GM18517 (cell line): ENCODE results near the gene BARX1.
"Not testable (repeated sequence)": the region's sequence is repeated elsewhere in the genome, so short reads cannot be mapped to it uniquely, and the experiment has no call there.

ENCODE experiments used
- ATAC-seq: cut with Tn5 transposase; IDR thresholded peaks from one replicate; pipeline ENCODE4 v1.9.1; 2021; ENCODE audit warnings: mild to moderate bottlenecking, moderate library complexity; ENCODE audit not compliant: unreplicated experiment

BARX1 gene

DNA sequence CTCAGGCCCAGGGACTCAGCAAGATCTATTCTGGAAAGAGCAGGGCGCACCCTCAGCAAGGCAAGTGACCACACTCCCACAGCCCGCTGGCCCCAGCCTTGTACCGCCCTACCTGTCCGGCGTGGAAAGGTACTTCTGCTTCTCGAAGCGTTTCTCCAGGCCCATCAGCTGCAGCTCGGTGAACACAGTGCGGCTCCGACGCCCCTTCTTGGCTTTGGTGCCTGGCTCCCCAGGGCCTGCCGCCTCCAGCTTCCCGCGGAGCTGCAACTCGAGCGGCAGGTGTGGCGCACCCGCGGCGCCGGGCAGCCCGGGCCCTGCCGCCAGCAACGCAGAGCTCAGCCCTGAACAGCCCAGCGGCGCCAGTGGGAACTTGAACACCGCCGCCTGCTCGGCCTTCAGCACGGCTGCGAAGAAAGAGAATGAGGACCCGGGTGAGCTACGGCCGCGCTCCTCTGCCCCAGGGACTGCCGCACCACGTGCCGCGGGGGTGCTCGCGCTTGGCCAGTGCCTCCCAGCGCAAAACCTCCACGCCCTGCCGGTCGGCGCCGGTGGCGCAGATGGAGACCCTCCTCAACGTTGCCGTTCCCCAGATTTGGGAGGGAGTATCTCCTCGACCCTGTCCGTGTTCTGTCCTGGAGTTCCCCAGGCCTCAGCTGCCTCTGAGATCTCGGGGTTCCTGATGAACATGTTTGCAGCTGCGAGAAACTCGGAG lies 2.2 kb downstream of the BARX1 start:
- ATAC-seq: no peak

DNA sequence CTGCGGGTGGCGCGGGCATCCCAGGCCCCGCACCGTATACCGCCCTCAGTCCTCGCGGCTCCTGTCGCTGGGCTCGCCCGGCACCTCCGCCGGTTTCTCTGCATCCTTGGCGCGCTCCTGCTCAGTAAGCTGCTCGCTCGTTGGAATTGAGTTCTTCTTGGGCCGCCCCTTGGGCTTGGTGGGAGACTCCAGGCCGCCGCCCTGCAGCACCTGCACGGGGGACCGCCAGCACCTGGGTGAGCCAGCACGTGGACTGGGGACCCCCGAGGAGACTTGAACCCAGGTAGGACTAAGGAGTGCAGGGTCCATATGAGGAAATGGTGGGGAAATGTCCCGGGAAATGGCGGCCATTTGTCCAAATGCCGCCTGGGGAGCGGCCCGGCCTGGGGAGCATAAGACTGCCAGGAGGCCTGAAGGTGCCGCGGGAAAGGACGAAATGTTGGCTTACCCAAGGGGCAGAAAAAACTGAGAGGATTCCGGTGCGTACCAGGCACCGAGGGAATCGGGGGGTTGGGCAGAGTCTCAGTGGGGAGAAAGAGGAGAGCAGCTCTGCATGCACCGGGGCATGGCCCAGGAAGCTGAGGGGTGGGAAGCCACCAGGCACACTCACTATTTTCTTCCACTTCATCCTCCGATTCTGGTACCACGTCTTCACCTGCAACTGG lies 2.9 kb downstream of the BARX1 start:
- ATAC-seq: no peak

DNA sequence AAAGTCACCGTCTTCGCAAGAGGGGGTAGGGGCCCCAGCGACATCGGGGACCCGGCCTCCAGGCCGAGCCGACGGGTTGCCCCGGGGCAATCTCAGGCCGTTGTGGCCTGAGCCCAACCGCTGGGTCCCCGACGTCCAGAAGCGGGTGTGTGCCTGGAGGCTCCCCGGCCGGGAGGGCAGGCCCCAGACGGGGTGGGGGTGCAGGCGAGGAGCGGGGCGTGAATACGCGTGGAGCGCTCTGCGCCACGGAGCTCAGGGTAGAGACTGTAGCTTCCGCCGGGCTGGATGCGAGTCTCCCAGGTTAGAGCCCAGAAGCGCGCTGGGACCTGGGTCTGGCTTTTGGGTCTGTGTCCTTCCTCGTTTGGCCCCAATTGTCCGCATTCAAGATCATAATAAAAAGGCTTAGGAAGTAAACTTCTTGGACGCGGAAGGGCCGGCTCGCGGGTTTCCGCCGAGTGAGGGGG lies 3.5 kb downstream of the BARX1 start:
- no peak for ATAC-seq

DNA sequence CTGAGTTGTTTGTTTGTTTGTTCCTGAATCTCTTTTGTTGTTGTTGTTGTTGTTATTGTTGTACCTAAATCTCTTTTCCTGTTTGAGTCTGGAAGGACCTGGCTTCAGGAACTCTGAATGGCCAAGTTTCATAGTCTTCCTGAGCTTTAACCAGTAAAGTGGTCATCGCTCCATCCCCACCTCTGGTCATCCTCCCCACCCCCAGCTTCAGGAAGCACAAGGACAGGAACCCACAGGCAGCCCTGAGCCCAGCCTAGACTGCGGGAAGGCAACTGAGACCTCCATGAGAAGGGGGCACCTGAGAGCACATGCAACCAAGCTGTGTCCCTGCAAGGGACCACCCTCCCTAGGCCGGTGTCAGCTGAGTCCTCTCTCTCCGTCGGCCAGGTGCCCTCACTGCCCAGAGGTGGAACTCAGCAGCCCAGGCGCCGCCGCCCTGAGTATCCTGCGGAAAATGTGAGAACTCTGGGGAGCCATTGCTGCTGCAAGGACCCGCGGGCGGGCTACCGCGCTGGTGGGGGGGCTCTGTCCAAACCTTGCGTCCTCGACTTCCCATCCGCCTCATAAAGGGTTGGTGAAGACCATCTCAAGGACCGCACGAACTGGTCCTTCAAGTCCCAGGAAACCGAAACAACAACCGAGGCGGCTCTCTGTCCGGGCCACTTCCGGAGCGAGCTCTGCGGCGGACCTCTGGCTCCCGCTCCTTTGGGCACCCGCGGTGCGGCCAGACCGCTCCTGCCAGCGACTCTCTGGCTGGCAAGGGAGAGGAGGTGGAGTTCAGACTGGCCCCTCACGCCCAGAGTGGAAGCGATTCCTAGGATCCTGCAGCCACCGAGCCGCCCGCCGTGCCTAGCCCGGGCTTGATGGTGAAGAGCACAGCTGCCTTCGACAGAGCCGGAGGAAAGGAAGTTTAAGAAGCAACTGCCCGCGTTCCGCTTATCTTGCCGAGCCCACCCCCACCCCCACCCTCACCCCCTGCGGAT lies 4.2 kb downstream of the BARX1 start:
- ATAC-seq: no peak

DNA sequence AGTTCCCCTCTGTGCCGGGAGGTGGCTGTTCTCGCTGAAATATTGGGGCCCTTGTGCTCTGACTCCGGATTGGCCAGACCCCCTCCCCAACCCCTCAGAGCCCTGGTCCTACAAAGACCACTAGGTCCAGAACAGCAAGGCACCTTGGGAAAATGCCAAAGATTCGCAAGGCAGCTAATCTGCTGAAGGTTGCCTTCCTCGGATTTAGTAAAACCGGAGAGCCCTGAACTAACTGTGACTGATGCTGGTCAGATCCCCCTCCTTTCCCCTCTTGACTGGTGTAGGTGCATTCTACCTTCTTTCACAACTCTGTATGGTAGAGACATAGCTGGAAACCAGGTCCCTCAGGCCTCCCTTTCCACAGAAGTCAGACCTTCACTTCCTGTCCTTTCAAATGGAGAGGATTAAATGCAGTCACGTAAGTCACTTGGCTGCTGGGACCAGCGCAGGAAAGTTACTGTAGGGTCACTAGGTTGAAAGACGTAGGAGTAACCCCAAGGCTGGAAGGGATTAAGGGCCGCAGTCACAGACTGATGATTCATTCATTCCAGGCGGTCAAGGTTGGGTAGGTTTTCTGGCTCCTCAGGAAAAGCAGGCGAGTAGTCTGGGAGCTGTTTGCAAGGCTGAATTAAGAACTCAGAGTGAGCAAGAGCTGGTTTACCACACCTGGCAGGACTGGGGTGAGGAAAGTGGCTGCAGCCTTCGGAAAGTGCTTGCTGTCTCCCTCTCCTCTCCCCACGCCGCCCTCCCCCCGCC lies 5.3 kb downstream of the BARX1 start:
- ATAC-seq: no peak

DNA sequence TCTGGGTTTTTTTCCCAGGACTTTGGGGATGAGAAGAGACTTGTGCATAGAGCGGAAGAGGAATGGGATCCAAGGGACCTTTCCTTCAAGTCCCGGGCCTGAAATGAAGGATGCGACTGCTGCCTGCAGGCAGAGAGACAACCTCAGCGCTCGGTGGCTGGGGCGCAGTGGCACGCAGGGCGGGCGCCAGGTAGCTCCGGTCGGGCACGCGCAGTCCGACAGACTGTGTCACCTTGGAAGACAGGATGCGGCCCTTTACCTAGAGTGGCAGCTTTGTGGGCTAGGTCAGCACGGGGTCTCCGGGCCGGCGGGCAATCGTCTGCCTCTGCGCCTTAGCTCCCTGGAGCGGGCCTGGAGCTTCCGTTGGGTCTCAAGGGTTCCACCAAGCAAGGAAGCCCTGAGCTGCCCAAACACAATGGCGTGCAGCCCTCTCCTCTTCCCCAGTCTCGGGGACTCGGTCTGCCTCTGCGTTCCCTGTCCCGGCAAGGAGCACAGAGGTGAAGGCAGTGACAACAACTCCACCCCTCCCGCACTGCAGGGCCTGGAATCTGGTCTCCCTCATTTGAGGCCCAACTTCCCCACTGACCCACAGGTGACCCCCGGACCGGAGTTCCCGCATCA lies 6.0 kb downstream of the BARX1 start:
- no peak for ATAC-seq

DNA sequence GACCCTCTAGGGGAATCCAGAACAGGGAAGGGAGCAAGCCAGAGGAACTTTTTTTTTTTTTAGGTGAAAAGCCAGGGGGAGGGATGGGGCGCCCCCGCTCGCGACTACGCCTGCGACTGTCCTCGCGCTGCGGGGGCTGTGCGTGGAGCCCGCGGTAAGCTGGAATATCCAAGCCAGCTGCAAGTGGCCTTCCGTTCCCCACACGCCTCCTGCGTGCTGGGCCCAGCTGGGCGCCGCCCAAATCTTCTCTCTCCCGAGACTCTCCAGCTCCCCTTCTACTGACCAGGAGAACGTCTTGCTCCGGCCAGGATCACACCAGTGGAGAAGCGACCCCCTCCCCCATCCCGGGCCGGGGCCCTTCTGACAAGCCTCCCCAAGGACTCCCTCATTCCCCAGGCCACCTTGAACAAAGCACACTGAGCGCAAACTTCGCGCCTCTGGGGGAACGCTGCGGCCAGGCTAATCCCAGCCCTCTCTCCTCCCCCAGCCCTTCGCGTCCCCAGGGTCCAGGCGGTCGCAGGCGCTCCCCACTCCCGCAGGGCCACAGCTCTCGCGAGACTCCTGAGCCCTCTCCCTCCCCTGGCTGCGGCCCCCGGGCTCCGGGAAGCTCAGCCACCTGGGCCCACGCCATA lies 6.6 kb downstream of the BARX1 start:
- no peak for ATAC-seq

DNA sequence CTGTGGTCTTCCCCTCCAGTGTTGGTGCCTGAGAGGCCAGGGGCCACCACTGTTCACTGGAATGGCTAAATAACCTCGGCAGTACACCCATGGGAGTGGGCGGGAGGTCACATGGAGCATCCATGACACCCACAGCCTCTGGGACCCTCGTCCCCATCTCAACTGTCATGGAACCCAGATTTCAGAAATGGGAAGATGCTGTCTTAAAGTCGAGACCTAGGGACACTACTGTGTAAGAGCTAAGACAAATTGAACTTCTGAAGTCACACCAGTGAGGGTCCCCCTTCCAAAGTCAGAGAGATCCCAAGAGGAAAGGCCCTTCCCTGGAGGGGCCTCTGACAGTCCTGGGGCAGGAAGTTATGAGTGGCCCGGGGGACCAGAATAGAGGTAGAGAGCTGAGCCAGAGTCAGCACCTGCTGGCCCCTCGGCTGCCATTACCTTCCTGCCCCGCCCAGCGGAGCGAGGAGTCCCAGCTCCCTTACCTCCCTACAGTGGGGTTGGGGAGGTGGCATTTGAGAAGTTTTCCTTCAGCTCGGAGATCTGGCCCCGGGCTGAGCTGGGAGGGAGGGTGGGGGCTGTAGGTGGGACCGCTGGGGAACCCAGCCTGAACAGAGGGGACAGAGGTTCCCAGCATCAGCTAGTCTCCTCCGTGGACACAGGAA lies 7.6 kb downstream of the BARX1 start:
- no peak for ATAC-seq

DNA sequence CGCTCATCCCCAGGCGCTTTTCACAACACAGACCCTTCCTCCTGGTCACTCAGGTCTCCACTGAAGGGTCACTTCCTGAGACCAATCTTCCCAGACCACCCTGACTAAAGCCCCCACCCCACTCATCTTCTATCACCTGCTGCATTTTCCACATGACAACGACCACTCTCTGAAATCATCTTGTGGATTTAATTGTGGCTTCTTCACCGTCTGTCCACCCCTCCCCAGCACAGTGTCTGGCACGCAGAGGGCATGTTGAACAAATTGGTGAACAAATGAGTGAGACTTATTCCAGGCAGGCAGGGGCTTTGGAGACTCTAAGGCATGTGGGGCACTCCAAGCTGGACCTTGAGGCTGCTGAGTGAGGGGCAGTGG lies 8.8 kb downstream of the BARX1 start:
- ATAC-seq: no peak

DNA sequence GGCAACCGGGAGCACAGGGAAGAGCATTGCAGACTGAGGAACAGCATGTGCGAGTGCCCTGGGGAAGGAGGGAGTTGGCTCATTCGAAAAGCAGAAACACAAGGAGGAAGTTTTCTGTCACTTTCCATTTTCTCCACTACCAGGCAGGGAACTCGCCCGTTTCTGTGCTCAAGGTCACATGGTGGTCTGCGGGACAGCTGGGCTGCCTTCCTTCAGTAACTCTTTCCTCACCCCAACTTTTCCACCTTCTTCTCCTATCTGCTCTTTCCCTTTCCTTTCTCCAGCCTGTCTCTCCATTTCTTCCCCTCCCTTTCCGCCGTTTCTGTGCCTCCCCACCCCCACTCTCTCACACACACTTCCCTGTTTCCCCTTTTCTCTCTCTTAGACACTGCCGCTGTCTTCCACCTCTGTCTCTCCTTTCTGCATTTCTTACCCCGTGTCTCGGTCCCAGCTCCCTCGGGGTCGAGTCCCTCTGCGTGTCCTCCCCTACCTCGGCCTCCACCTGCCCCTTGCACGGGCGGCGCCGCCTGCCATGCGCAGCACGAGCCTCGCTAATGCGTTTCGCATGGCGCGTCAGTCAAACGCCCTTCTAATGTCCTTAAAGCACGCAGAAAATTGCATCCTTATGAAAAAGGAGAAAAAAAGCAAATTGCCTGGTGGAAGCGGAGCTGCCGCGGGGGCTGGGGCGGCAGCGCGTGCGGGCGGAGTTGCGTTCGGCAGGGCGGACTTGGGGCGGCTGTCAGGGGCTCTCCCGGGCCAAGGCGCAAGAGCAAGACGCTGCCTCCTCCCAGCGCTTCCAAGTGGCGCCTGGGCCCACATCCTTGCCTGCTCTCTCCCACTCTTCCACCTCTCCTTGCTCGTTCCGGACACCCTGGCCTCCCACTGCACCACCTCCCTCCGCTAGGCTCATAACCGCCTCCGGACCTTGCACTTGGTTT lies 9.5 kb downstream of the BARX1 start:
- no peak for ATAC-seq

DNA sequence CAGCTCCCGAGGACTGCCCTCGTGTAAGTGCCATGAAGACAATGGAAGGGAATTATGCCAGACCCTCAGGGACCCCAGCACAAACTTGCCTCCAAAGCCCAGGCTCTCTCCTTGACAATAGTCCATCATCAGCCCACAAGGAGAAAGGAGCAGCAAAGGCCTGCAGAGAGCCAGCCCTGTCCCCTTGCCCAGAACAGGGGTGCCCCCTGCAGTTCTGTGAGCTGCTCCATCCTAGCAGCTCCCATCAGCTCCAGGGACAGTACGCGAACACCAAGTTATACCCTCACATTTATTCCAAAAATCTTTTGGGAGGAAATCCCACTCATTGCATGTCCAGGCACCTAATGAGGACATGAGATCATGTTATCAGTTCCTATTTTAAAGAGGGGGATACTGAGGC lies 11.1 kb downstream of the BARX1 start:
- ATAC-seq: no peak

DNA sequence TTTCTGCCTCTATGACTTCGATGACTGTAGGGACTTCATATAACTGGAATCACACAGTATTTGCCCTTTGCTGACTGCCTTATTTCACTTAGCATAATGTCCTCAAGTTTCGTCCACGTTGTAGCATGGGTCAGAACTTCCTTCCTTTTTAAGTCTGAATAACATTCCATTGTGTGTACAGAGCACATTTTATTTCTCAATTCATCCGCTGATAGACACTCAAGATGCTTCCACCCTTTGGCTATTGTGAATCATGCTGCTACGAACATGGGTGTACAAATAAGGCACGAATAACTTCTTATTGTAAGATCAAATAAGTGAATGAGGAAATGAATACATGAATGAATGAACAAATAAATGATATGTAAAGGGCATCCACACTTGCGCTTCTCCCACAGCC lies 13.0 kb downstream of the BARX1 start:
- no peak for ATAC-seq

DNA sequence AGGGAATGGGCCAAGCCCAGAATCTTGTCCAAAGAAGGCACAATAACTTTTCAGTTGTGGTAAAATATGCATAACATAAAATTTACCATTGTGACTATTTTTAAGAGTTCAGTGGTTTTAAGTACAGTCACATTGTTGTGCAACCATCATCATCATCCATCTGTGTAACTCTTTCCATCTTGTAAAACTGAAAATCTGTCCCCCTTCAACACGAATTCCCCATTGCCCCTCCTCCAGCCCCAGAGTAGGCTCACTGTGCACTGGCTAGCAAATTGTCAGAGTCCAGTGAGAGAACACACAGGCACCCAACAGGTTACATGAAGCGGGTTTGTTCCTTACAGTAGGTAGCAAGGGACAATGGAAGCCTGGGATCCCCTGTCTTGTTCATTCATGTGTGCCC lies 13.7 kb downstream of the BARX1 start:
- ATAC-seq: no peak

DNA sequence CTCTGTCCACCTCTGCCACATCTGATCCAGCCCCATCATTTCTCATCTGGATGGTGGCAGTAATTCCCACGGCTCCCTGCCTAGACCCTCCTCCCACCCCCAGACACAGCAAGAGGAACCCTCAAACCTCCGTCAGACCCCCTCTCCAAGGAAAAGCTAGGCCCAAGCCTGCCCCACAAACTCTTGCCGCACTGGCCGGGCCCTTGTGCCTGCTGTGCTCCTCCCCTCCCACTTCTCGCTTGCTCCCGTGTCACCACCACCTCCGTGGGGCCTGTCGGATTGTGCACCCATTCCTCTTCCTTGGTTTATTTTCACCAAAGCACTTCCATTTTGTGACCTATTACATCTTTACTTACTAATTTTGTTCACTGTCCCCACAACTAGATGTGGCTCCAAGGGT lies 14.2 kb downstream of the BARX1 start:
- no peak for ATAC-seq

DNA sequence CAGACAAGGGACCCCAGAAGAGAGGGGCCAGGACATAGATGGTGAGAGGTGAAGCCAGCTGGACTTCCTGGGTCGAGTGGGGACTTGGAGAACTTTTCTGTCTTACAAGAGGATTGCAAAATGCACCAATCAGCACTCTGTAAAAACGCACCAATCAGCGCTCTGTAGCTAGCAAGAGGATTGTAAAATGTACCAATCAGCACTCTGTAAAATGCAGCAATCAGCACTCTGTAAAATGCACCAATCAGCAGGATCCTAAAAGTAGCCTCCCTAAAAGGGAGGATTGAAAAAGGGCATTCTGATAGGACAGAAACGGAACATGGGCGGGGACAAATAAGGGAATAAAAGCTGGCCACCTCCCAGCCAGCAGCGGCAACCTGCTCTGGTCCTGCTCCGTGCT lies 15.6 kb downstream of the BARX1 start:
- ATAC-seq: not testable (repeated sequence)

DNA sequence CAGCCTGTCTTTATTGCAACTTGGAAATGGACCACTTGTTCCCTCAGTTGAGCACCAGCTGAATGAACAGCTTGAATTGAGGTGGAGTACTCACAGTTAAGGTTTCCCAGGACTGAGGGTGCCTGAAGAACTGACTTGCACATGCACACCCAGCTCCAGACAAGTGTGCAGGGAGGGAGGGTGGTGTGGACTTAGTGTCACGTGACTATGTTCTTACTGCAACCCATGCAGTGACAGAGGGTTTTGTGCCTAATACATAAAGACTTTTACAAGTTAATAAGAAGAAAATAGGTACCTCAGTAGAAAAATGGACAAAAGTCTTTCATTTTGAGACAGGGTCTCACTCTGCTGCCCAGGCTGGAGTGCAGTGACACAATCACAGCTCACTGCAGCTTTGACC lies 18.0 kb downstream of the BARX1 start:
- no peak for ATAC-seq

DNA sequence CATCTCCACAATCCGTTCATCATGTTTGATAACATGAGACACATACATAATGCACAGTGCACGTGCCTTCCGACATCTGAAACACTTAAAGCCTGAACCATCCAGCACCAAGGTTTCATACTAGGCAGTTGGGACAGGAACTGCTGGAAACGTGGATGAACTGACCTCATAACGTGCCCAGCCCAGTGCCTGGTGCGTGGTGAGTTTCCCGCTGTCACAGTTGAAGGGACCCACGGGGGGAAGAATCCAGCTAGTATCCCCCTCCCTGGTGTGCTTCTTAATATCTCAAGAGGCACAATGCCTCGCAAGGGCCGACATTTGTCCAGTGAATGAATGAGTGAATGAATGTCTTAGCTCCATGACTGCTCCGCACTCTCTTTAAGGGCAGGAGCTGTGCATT lies 23.2 kb downstream of the BARX1 start:
- no peak for ATAC-seq

DNA sequence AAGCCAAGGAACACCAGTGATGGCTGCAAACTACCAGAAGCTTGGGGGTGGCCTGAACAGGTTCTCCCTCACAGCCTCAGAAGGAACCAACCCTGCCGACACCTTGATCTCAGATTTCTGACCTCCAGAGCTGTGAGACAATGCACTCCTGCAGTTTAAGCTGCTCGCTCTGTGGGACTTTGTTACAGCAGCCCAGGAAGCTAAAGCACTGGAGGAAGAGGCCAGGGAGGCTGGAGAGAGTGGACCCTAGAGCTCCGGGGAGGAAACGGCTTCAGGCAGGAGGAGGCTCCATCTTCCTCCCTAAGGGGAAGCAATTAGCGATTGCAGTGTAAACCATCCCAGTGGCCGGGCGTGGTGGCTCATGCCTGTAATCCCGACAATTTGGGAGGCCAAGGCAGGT lies 25.1 kb downstream of the BARX1 start:
- ATAC-seq: no peak
